ENCODE results near the gene FGF12.

Gene FGF12

DNA sequence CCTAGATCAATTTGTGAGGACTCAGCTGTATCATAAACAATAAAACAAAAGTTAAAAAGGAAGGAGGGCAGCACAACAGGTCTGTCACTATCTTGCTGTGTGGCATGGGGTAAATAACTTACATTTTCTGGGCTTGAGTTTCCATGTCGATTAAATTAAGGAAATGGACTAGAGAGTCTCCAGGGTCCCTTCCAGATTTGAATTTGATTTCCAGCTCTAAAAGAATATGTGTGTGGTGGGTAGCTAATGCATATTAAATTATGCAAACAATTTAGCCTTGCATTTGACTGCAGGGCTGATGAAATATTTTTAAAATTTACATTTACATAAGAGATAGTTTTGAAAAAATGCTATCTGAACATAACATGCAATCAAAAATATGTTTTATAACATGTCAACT, 447.7 kb downstream of the FGF12 start:
- Histone ChIP-seq H3K36me3 (ENCODE audit: control insufficient read depth, insufficient read depth, low read length, severe bottlenecking) (no peaks in the 10 kb centered on the region), H3K9me3 (ENCODE audit: control insufficient read depth, low read length) (no peaks in the 10 kb centered on the region), H3K4me1 (ENCODE audit: control insufficient read depth, insufficient read depth, low read length) (peaks cover 6% of the 10 kb centered on the region), H3K27me3 (replicated peaks; ENCODE audit: control insufficient read depth, insufficient read depth, low read length) (no peaks in the 10 kb centered on the region), H3K9ac (ENCODE audit: low read length) (no peak overlapping the region), H3K4me3 (ENCODE audit: low read length) (no peak overlapping the region)
- DNase-seq (ENCODE audit: low read depth): no peak

DNA sequence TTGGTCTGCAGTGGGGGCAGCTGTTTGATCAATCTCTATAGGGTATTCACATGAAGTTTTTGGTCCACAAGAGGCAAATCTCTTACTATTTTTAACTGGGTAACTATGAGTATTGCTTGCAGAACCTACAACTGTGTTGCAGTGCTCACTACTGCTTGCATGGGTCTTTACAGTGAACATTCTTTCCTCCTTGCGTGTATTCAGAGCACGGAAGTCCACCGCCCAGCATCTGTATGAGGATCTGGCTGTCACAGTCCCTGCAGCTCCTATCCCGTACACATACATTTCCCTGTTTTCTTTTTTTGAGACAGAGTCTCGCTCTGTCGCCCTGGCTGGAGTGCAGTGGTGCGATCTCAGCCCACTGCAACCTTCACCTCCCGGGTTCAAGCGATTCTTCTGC, 449.9 kb downstream of the FGF12 start:
- H3K4me3 ChIP-seq (ENCODE audit: low read length): no peak overlapping the region
- no peaks in the 10 kb centered on the region for H3K36me3 ChIP-seq (ENCODE audit: control insufficient read depth, insufficient read depth, low read length, severe bottlenecking)
- no peak for DNase-seq (ENCODE audit: low read depth)
- no peak overlapping the region for H3K9ac ChIP-seq (ENCODE audit: low read length)
- H3K9me3 ChIP-seq (ENCODE audit: control insufficient read depth, low read length): no peaks in the 10 kb centered on the region
- H3K4me1 ChIP-seq (ENCODE audit: control insufficient read depth, insufficient read depth, low read length): peaks cover 6% of the 10 kb centered on the region
- no peaks in the 10 kb centered on the region for H3K27me3 ChIP-seq (replicated peaks; ENCODE audit: control insufficient read depth, insufficient read depth, low read length)

- DNase-seq (ENCODE audit: low read depth): no peak
- no peaks in the 10 kb centered on the region for H3K36me3 ChIP-seq (ENCODE audit: control insufficient read depth, insufficient read depth, low read length, severe bottlenecking)
- H3K9ac ChIP-seq (ENCODE audit: low read length): no peak overlapping the region
- peaks cover 6% of the 10 kb centered on the region for H3K4me1 ChIP-seq (ENCODE audit: control insufficient read depth, insufficient read depth, low read length)
- no peaks in the 10 kb centered on the region for H3K27me3 ChIP-seq (replicated peaks; ENCODE audit: control insufficient read depth, insufficient read depth, low read length)
- H3K4me3 ChIP-seq (ENCODE audit: low read length): no peak overlapping the region
- no peaks in the 10 kb centered on the region for H3K9me3 ChIP-seq (ENCODE audit: control insufficient read depth, low read length)
Observed at GRCh38 chr3:192275741-192276355, 451.5 kb downstream of the FGF12 start.

DNA sequence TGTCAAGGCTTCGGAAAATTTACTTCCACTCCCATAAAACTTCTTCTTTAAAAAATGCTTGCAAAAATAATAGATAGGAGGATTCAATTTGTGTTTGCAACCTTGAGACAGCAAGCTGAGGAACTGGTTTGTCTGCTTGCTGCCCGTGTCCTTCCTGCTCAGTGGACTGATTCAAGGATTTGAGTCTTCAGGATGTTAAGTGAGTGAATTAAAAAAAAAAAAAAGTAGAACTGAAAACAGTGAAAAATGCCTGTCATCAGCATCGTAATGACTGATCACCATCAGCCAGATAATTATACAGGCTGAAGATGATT, 453.7 kb downstream of the FGF12 start:
- Histone ChIP-seq H3K4me1 (ENCODE audit: control insufficient read depth, insufficient read depth, low read length) (peaks cover 6% of the 10 kb centered on the region), H3K27me3 (replicated peaks; ENCODE audit: control insufficient read depth, insufficient read depth, low read length) (no peaks in the 10 kb centered on the region), H3K36me3 (ENCODE audit: control insufficient read depth, insufficient read depth, low read length, severe bottlenecking) (no peaks in the 10 kb centered on the region), H3K9ac (ENCODE audit: low read length) (no peak overlapping the region), H3K9me3 (ENCODE audit: control insufficient read depth, low read length) (no peaks in the 10 kb centered on the region), H3K4me3 (ENCODE audit: low read length) (no peak overlapping the region)
- no peak for DNase-seq (ENCODE audit: low read depth)

DNA sequence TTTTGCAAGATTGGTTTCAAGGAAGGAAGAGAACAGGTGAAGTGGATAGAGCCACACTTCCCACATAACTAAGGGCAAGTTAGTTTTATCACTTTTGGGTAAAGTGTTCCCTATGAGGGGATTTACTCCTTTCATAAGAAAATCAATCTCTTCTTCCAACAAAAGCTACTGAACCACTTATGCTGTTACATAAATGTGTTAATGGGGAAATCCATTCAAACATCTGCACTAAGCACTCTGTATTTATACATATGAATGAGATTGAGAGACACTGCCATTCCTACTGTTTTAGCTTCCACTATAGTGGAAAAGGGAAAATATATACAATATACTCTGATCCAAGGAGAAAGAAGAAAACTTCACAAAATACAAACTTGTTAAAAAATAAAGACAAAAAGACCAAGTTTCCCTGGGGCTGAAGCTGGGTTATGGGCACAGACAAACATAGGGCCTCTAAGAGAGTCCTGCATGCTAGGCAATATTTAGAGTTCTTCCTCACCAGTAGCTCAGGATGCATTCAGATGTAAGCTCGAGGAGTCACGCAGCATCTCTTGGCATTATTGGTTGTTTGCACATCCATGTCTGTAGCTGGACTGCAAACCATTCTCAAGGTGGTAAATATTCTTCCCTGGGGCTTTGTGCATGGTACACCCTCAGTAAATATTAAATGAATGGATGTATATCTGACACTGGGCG, 454.2 kb downstream of the FGF12 start:
- no peak for DNase-seq (ENCODE audit: low read depth)
- no peaks in the 10 kb centered on the region for H3K27me3 ChIP-seq (replicated peaks; ENCODE audit: control insufficient read depth, insufficient read depth, low read length)

GRCh38 chr3:192262001-192262400, 465.3 kb downstream of the FGF12 start:
- Histone ChIP-seq H3K4me3 (ENCODE audit: low read length) (no peak overlapping the region), H3K4me1 (ENCODE audit: control insufficient read depth, insufficient read depth, low read length) (peaks cover 7% of the 10 kb centered on the region), H3K36me3 (ENCODE audit: control insufficient read depth, insufficient read depth, low read length, severe bottlenecking) (no peaks in the 10 kb centered on the region), H3K9me3 (ENCODE audit: control insufficient read depth, low read length) (no peaks in the 10 kb centered on the region), H3K27me3 (replicated peaks; ENCODE audit: control insufficient read depth, insufficient read depth, low read length) (no peaks in the 10 kb centered on the region), H3K9ac (ENCODE audit: low read length) (no peak overlapping the region)
- no peak for DNase-seq (ENCODE audit: low read depth)

More for the DNA sequence above, 454.2 kb downstream of the FGF12 start:
- Histone ChIP-seq H3K4me1 (ENCODE audit: control insufficient read depth, insufficient read depth, low read length) (peaks cover 6% of the 10 kb centered on the region), H3K9ac (ENCODE audit: low read length) (no peak overlapping the region), H3K9me3 (ENCODE audit: control insufficient read depth, low read length) (no peaks in the 10 kb centered on the region), H3K36me3 (ENCODE audit: control insufficient read depth, insufficient read depth, low read length, severe bottlenecking) (no peaks in the 10 kb centered on the region), H3K4me3 (ENCODE audit: low read length) (no peak overlapping the region)

DNA sequence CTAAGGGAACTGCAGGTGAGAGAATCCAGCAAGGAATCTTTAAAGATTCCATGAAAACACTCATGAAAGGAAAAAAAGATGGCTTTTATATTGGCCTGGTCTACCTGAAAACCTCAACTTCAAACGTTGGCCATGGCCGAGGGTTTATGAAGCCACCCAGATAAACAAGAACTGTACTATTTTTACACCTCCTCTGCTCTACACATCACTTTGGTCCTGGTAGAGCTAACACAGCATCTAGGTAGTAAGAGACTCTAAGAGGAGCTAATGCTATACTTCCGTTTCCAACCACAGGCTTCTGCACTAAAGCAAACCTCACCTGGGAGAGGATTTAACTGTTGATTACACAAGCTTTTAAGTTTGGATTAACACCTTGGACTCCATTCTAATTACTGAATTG, 466.2 kb downstream of the FGF12 start:
- no peak overlapping the region for H3K4me3 ChIP-seq (ENCODE audit: low read length)
- H3K27me3 ChIP-seq (replicated peaks; ENCODE audit: control insufficient read depth, insufficient read depth, low read length): no peaks in the 10 kb centered on the region
- H3K36me3 ChIP-seq (ENCODE audit: control insufficient read depth, insufficient read depth, low read length, severe bottlenecking): no peaks in the 10 kb centered on the region
- H3K9me3 ChIP-seq (ENCODE audit: control insufficient read depth, low read length): no peaks in the 10 kb centered on the region
- peaks cover 7% of the 10 kb centered on the region for H3K4me1 ChIP-seq (ENCODE audit: control insufficient read depth, insufficient read depth, low read length)
- no peak for DNase-seq (ENCODE audit: low read depth)
- H3K9ac ChIP-seq (ENCODE audit: low read length): no peak overlapping the region

DNA sequence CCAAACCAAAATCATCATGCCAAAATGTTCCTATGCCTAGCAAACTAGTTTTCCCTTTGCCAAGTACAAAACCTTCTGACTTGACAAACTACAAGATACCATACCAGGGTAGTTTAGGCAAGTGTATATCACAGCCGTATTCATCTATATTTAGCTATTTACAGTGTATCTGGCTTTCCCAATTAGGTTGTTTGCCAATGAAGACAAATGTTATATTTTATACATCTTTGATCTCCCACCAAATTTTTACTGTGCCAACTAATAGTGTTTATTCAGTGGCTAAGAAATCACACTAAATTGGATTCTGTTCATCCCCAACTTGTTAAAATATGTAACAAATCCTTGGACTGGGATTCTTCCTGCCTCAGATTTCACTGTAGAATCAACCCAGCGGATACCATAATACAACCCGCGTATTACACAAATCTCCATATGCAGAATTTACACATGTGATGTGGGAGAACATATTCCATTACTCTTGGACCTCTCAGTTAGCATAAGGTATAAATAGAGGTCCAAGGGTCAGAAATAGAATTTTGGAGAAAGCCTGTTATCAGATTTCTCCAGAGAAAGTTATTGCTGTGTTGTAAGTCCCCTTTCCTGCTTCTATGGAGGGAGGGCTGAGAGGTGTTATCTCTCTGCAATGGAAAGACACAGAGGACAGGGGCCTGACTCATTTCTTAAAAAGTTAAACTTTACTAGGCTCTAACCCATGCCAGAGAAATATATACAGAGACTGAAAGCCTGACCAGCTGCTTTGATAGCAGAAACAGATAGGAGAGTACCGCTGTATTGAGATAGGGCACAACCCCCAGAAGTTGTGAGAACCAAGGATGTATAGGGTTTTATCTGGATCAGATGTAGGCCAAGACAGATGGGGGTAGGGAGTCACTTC, 467.0 kb downstream of the FGF12 start:
- no peaks in the 10 kb centered on the region for H3K36me3 ChIP-seq (ENCODE audit: control insufficient read depth, insufficient read depth, low read length, severe bottlenecking)
- no peak overlapping the region for H3K9ac ChIP-seq (ENCODE audit: low read length)
- H3K4me3 ChIP-seq (ENCODE audit: low read length): no peak overlapping the region
- H3K4me1 ChIP-seq (ENCODE audit: control insufficient read depth, insufficient read depth, low read length): peaks cover 7% of the 10 kb centered on the region
- no peaks in the 10 kb centered on the region for H3K9me3 ChIP-seq (ENCODE audit: control insufficient read depth, low read length)
- DNase-seq (ENCODE audit: low read depth): no peak
- no peaks in the 10 kb centered on the region for H3K27me3 ChIP-seq (replicated peaks; ENCODE audit: control insufficient read depth, insufficient read depth, low read length)

DNA sequence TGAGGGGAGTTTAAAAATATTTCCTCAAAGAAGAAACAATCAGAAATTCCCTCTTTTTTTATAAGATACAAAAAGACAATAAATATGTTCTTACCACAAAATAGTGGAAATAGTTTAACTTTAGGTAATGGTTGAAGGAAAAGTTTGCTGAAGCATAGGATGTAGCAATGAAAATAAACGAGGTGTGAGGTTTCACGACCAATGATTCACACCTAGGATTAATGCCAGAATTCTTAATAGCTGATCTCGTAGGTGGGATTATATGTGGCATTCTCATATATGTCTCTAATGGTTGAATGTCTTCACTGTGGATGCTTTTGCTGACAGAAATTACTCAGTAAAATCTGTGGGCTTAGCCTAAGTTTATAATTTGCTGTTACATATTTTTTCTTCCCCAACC, 467.7 kb downstream of the FGF12 start:
- Histone ChIP-seq H3K4me1 (ENCODE audit: control insufficient read depth, insufficient read depth, low read length) (peaks cover 7% of the 10 kb centered on the region), H3K4me3 (ENCODE audit: low read length) (no peak overlapping the region), H3K9ac (ENCODE audit: low read length) (no peak overlapping the region), H3K9me3 (ENCODE audit: control insufficient read depth, low read length) (no peaks in the 10 kb centered on the region), H3K27me3 (replicated peaks; ENCODE audit: control insufficient read depth, insufficient read depth, low read length) (no peaks in the 10 kb centered on the region), H3K36me3 (ENCODE audit: control insufficient read depth, insufficient read depth, low read length, severe bottlenecking) (no peaks in the 10 kb centered on the region)
- DNase-seq (ENCODE audit: low read depth): no peak

DNA sequence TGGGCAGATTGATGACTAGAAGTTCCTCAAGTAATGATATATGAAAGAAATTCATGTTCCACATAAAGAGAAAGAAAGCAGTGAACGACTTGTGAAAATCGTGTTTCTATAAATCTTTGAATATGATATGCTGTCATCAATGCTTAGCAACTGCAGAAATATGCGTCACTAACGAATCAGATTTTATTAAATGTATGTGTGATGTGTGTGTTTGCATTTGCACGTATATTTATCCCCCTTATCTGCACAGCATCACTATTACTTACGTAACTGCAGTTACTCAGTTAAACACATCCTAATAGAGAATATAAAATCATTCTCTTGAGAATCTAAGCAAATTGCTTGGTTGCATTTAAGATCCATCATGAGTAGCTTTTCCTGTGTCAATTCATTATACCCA, 468.6 kb downstream of the FGF12 start:
- H3K9ac ChIP-seq (ENCODE audit: low read length): no peak overlapping the region
- DNase-seq (ENCODE audit: low read depth): no peak
- no peaks in the 10 kb centered on the region for H3K9me3 ChIP-seq (ENCODE audit: control insufficient read depth, low read length)
- no peaks in the 10 kb centered on the region for H3K27me3 ChIP-seq (replicated peaks; ENCODE audit: control insufficient read depth, insufficient read depth, low read length)
- H3K4me3 ChIP-seq (ENCODE audit: low read length): no peak overlapping the region
- peaks cover 7% of the 10 kb centered on the region for H3K4me1 ChIP-seq (ENCODE audit: control insufficient read depth, insufficient read depth, low read length)
- H3K36me3 ChIP-seq (ENCODE audit: control insufficient read depth, insufficient read depth, low read length, severe bottlenecking): no peaks in the 10 kb centered on the region

- Histone ChIP-seq H3K4me1 (ENCODE audit: control insufficient read depth, insufficient read depth, low read length) (peaks cover 8% of the 10 kb centered on the region), H3K9ac (ENCODE audit: low read length) (no peak overlapping the region), H3K9me3 (ENCODE audit: control insufficient read depth, low read length) (no peaks in the 10 kb centered on the region), H3K36me3 (ENCODE audit: control insufficient read depth, insufficient read depth, low read length, severe bottlenecking) (no peaks in the 10 kb centered on the region), H3K4me3 (ENCODE audit: low read length) (no peak overlapping the region), H3K27me3 (replicated peaks; ENCODE audit: control insufficient read depth, insufficient read depth, low read length) (no peaks in the 10 kb centered on the region)
- DNase-seq (ENCODE audit: low read depth): no peak
Observed at GRCh38 chr3:192255839-192256238, 471.5 kb downstream of the FGF12 start.
